HCT116 (cell line): Measurements from ENCODE around the gene NFIA.

Source experiments
- ELF1 ChIP-seq: IDR thresholded peaks from 2 replicates; pipeline ENCODE4 v1.6.1; 2012; ENCODE audit warnings: low read depth, borderline replicate concordance
- POLR2A ChIP-seq: IDR thresholded peaks from 2 replicates; pipeline ENCODE4 v1.7.0; 2011; ENCODE audit warnings: borderline replicate concordance; ENCODE audit not compliant: insufficient read depth, insufficient read length; ENCODE audit errors: extremely low read depth
- RAD21 ChIP-seq: IDR thresholded peaks from 2 replicates; pipeline ENCODE4 v1.6.1; 2012; ENCODE audit warnings: low read depth, mild to moderate bottlenecking
- TCF7L2 ChIP-seq: IDR thresholded peaks from 2 replicates; pipeline ENCODE4 v1.7.0; 2011; ENCODE audit warnings: borderline replicate concordance, inconsistent platforms; ENCODE audit not compliant: insufficient read depth, insufficient read length; ENCODE audit errors: extremely low read depth
- YY1 ChIP-seq: IDR thresholded peaks from 2 replicates; pipeline ENCODE4 v1.6.1; 2011; ENCODE audit warnings: low read length, low read depth, moderate library complexity, mild to moderate bottlenecking; ENCODE audit not compliant: insufficient replicate concordance; ENCODE audit errors: extremely low read depth
- ZNF274 ChIP-seq: fragments of 200-500 bp; sonication (Bioruptor generic); IDR thresholded peaks from 2 replicates; pipeline ENCODE4 v1.6.1; 2014; ENCODE audit warnings: mild to moderate bottlenecking, low read depth, low read length, inconsistent platforms
- TF ChIP-seq, protein P1 (sequence below): IDR thresholded peaks from 2 replicates; pipeline ENCODE4 v1.6.1; 2012; ENCODE audit warnings: low read depth
- TF ChIP-seq, protein P2 (sequence below), 3 experiments: fragments of 200-600 bp in 1 of 3; sonication (generic) in 1 of 3; IDR thresholded peaks in 2 of 3; conservative IDR thresholded peaks in 1 of 3; 2 replicates each; pipeline ENCODE4 v1.5.1; 2012 to 2017; ENCODE audit warnings: low read depth in 2 of 3, low read length in 2 of 3, antibody characterized with exemption in 1 of 3, borderline replicate concordance in 1 of 3, control low read depth in 1 of 3, mild to moderate bottlenecking in 1 of 3, mixed read lengths in 1 of 3, mixed run types in 1 of 3, moderate library complexity in 1 of 3; ENCODE audit not compliant: insufficient read depth in 1 of 3

DNA sequence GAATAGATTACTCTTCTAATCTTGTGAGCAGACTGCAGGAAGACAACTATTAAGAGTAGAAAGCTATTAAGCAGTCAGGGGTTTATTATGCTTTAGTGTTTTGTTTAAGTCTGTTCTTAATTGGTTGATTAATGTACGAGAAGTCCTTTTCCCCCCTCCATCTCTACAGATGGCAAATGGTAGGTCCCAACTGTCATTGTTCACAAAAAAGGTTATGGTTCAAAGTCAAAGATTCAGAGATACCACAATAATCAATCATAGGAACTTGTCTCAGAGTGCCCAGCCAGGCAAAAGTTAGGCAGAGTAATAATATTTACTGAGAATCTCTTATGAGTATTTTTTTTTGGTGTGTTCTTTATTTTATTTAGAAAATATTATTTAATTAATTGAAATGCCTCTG, 26.8 kb downstream of the NFIA start:
- TF ChIP-seq, protein P1, sequence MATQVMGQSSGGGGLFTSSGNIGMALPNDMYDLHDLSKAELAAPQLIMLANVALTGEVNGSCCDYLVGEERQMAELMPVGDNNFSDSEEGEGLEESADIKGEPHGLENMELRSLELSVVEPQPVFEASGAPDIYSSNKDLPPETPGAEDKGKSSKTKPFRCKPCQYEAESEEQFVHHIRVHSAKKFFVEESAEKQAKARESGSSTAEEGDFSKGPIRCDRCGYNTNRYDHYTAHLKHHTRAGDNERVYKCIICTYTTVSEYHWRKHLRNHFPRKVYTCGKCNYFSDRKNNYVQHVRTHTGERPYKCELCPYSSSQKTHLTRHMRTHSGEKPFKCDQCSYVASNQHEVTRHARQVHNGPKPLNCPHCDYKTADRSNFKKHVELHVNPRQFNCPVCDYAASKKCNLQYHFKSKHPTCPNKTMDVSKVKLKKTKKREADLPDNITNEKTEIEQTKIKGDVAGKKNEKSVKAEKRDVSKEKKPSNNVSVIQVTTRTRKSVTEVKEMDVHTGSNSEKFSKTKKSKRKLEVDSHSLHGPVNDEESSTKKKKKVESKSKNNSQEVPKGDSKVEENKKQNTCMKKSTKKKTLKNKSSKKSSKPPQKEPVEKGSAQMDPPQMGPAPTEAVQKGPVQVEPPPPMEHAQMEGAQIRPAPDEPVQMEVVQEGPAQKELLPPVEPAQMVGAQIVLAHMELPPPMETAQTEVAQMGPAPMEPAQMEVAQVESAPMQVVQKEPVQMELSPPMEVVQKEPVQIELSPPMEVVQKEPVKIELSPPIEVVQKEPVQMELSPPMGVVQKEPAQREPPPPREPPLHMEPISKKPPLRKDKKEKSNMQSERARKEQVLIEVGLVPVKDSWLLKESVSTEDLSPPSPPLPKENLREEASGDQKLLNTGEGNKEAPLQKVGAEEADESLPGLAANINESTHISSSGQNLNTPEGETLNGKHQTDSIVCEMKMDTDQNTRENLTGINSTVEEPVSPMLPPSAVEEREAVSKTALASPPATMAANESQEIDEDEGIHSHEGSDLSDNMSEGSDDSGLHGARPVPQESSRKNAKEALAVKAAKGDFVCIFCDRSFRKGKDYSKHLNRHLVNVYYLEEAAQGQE: no peak
- TF ChIP-seq, protein P2, sequence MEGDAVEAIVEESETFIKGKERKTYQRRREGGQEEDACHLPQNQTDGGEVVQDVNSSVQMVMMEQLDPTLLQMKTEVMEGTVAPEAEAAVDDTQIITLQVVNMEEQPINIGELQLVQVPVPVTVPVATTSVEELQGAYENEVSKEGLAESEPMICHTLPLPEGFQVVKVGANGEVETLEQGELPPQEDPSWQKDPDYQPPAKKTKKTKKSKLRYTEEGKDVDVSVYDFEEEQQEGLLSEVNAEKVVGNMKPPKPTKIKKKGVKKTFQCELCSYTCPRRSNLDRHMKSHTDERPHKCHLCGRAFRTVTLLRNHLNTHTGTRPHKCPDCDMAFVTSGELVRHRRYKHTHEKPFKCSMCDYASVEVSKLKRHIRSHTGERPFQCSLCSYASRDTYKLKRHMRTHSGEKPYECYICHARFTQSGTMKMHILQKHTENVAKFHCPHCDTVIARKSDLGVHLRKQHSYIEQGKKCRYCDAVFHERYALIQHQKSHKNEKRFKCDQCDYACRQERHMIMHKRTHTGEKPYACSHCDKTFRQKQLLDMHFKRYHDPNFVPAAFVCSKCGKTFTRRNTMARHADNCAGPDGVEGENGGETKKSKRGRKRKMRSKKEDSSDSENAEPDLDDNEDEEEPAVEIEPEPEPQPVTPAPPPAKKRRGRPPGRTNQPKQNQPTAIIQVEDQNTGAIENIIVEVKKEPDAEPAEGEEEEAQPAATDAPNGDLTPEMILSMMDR (IDR thresholded peaks at IDR 0.05 in 2 of 3, conservative IDR thresholded peaks at IDR 0.05 in 1 of 3; ENCODE audit: borderline replicate concordance in 1 of 3, insufficient read depth in 1 of 3, low read depth in 2 of 3, low read length in 2 of 3): no peak
- TF ChIP-seq YY1 (no peak), POLR2A (no peak), RAD21 (no peak), ZNF274 (no peak), ELF1 (no peak), TCF7L2 (no peak)
